ENCODE measurements around the gene PSMB5.

PSMB5 gene

DNA sequence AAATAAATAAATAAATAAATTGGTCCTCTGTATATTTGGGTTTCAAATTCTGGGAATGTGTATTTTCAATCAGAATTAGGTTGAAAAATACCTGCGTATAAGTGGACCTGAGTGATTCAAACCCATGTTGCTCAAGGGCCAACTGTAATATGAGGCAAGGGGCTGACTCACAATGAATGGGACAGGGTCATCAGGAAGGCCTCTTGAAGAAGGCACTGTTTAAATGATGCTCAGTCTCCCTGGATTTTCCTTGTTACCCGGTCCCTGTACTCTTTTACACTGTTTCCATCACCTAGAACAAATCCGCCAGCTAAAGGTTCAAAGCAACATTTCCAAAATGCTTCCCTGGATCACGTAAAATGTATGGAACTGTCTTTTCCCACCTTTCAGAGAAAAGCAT is 3.8 kb downstream of the PSMB5 start:
- Histone ChIP-seq H3K27ac (no peak overlapping the region), H3K4me3 (no peak overlapping the region)
- DNase-seq (ENCODE audit: low spot score): no peak
- TF ChIP-seq, protein P1, sequence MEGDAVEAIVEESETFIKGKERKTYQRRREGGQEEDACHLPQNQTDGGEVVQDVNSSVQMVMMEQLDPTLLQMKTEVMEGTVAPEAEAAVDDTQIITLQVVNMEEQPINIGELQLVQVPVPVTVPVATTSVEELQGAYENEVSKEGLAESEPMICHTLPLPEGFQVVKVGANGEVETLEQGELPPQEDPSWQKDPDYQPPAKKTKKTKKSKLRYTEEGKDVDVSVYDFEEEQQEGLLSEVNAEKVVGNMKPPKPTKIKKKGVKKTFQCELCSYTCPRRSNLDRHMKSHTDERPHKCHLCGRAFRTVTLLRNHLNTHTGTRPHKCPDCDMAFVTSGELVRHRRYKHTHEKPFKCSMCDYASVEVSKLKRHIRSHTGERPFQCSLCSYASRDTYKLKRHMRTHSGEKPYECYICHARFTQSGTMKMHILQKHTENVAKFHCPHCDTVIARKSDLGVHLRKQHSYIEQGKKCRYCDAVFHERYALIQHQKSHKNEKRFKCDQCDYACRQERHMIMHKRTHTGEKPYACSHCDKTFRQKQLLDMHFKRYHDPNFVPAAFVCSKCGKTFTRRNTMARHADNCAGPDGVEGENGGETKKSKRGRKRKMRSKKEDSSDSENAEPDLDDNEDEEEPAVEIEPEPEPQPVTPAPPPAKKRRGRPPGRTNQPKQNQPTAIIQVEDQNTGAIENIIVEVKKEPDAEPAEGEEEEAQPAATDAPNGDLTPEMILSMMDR (IDR thresholded peaks at IDR 0.05): no peak

DNA sequence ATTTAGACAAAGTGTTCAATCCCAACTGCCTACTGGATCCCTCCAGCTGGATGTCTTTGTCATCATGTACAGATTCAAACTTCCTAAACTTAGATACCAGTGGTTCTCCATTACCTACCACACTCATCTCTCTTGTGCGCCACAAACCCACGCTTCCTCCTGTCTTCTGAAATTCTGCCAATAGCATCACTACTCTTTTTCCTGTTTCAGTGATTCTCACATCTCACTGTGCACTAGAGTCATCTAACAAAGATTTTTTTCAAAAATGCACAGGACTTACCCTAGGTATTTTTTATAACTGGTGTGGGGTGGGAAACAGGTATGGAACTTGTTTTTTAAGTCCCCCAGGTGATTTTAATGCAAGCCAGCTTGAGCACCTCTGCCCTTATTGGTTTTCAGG is 5.9 kb downstream of the PSMB5 start:
- no peak for DNase-seq (ENCODE audit: low spot score)
- TF ChIP-seq, protein P1 (IDR thresholded peaks at IDR 0.05): no peak
- no peak overlapping the region for H3K27ac ChIP-seq

DNA sequence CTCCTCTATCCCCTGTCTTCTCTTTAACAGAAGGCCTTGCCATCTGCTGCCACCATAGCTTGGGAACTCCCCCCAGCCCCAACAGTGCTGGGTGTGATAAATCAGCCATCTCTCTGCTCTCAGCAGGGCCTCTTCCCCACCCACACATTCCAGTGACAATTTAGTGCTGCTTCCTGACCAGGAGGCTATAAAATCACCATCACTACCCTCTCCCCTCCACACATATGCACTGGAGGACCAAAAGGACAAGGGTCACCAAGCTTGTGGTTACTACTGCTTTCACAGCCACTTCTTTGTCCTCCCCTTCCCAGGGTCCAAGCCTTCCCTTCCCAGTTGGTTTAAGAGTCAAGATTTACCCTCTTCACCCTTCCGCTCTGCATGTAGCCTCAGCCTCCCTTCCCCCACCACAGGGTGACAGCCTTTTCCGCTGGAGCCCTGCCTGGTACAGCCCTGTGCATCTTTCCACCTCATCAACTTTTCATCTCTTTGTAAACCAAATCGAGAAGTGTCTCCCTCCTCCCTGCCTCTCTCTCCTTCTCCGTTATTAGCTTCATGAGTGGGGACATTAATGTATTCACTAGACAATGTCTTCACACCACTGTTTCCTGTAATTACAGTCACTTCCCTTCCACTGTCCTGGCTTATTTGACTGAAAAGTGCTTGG is 9.4 kb downstream of the PSMB5 start:
- DNase-seq (ENCODE audit: low spot score): no peak
- Histone ChIP-seq H3K27ac (no peak overlapping the region), H3K4me3 (no peak overlapping the region)
- TF ChIP-seq, protein P1 (IDR thresholded peaks at IDR 0.05): no peak

More for the DNA sequence above, 5.9 kb downstream of the PSMB5 start:
- no peak overlapping the region for H3K4me3 ChIP-seq

DNA sequence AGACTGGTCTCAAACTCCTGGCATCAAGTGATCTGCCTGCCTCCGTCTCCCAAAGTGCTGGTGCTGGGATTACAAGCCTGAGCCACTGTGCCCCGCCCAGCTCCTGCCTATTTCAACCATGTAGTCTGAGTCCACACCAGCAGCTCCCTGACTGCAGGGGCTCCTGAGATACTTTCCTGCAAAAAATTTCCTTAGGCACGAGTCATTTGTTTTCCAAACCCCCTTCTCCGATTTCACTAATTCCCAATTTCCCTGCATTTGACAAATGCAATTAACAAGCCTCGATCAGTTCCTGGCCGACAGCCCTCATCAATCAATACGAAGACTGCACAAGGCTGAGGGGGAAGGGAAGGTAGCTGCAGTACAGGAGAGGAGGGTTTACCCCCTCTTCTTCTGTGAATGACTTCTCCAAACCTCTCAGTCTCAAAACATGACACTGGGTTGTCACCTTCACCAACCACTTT is 10.1 kb downstream of the PSMB5 start:
- DNase-seq (ENCODE audit: low spot score): no peak
- Histone ChIP-seq H3K27ac (no peak overlapping the region), H3K4me3 (no peak overlapping the region)
- TF ChIP-seq, protein P1 (IDR thresholded peaks at IDR 0.05): no peak

DNA sequence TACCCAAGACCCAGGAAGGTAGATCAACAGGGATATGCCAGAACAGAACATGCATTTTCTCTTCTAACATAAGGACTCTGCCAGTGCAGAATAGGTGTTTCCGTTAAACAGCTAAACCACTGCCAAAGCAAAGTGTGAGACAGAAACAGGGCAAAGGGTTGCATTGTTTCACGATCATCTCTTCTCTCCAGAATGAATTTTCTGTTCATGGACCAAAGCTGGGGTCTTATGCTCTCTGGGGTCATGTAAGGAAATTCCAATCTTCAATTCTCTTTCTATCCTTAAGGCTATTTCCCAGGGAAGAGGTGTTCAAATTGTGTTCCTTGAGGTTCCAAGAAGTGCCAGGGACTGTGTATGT is 10.9 kb downstream of the PSMB5 start:
- no peak overlapping the region for H3K27ac ChIP-seq
- no peak for DNase-seq (ENCODE audit: low spot score)
- no peak overlapping the region for H3K4me3 ChIP-seq
- TF ChIP-seq, protein P1 (IDR thresholded peaks at IDR 0.05): no peak

DNA sequence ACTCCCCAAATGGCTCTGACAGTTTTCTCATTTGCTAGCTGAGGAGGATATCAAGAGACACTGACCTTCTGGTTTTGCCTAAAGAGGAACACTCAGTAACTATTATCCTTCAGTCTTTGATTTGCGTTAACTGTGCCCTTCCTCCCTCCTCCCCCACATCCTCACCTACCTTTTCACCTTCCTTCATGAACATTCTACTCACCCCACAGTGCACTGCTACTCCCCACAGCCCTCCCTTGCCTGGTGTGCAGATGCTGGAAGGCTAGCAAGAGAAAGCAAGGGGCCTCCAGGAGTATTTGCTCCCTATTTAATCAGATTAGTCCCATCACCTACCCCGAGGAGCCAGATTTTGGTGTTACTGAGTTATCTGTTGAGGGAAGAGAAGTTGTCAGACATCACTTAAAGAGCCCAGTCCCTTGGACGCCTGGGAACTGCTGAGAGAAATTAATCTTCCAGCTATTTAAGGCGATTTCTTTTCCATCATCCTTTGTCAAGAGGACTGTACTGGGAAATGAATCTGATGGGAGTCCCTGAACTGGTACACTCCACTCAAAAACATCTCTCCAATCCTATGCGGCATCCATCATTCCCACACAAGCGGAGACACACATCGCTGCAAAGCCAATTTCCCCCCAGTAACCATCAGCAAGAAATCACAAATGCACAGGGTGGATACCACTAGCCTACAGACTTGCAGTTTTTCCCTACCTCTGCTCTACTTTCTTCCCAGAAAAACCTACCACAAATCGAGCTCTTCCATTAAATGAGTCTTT is 11.5 kb downstream of the PSMB5 start:
- TF ChIP-seq, protein P1 (IDR thresholded peaks at IDR 0.05): no peak
- DNase-seq (ENCODE audit: low spot score): no peak
- no peak overlapping the region for H3K4me3 ChIP-seq
- H3K27ac ChIP-seq: no peak overlapping the region

Measured in coronary artery (tissue), 2 donors.